HepG2 (cell line): ENCODE measurements around the gene CBLC. TPM values are rescaled to one million over a fixed set of nuclear protein-coding genes. Genes with fewer than 3 reads are reported as not detected.
A peak's percentile ranks its signal among the peaks of the same experiment; 100 is the strongest.

Experiments
- ATAC-seq: fragments of 200-7000 bp; cut with Tn5 transposase; 3 replicates; pipeline ENCODE4 v1.9.1; 2020; ENCODE audit warnings: mild to moderate bottlenecking, moderate library complexity
- BruUV-seq: library from RNA; stranded (reverse); fragments of 400-500 nt; replicated peaks from 2 replicates; lab custom pipeline; 2021; lab: Mats Ljungman, UMichigan
- CTCF ChIA-PET: fragments of 300-600 bp; formaldehyde crosslinking; extraction: SDS; loops from one replicate; lab custom pipeline; 2021; ENCODE audit warnings: low total read pairs, inconsistent platforms, low intra/inter-chr PET ratio; lab: Yijun Ruan, JAX
- POLR2A ChIA-PET: fragments of 350-600 bp; sonication (Branson Sonifier 250); formaldehyde crosslinking; loops from one replicate; lab custom pipeline; 2020; ENCODE audit warnings: antibody characterized with exemption, inconsistent platforms; lab: Yijun Ruan, JAX
- DNase-seq: peaks from one replicate; pipeline ENCODE4 v3.0.0-alpha.2; 2015; ENCODE audit warnings: low spot score
- FAIRE-seq: peaks from 3 replicates; lab custom pipeline; 2011; peaks lifted over from hg19 to GRCh38; lab: Jason Lieb, UNC
- H2AFZ ChIP-seq: one replicate; pipeline ENCODE4 v1.6.1; 2011; ENCODE audit warnings: low read length, inconsistent platforms
- H3K27ac ChIP-seq: fragments of 300-600 bp; 3 replicates; pipeline ENCODE4 v1.8.0; 2011; ENCODE audit warnings: mixed run types, mild to moderate bottlenecking, mixed read lengths, low read length, inconsistent platforms; ENCODE audit not compliant: insufficient read depth; ENCODE audit errors: extremely low read length
- H3K27me3 ChIP-seq, 2 experiments: fragments of 200-600 bp in 1 of 2; 2 replicates in 1 of 2; 3 replicates in 1 of 2; pipeline versions ENCODE4 v1.6.0 to v1.8.0; 2011; ENCODE audit warnings: low read length in 2 of 2, mild to moderate bottlenecking in 2 of 2, moderate library complexity in 2 of 2, inconsistent platforms in 1 of 2; ENCODE audit not compliant: insufficient read depth in 2 of 2, control insufficient read depth in 1 of 2
- H3K36me3 ChIP-seq, 2 experiments: fragments of 200-600 bp in 1 of 2; replicated peaks in 1 of 2; 2 replicates in 1 of 2; 3 replicates in 1 of 2; pipeline versions ENCODE4 v1.5.1 to v1.8.0; 2011; ENCODE audit warnings: low read length in 2 of 2, inconsistent platforms in 1 of 2; ENCODE audit not compliant: insufficient read depth in 2 of 2, control insufficient read depth in 1 of 2
- H3K4me1 ChIP-seq: 2 replicates; pipeline ENCODE4 v1.5.1; 2012; ENCODE audit warnings: low read length, inconsistent platforms; ENCODE audit not compliant: insufficient read depth
- H3K4me2 ChIP-seq: 2 replicates; pipeline ENCODE4 v1.6.0; 2011; ENCODE audit warnings: low read depth, low read length, inconsistent platforms
- H3K4me3 ChIP-seq, 3 experiments: fragments of 200-600 bp in 1 of 3; sonication (generic), shearing (Covaris generic) in 1 of 3; replicated peaks in 1 of 3; 2 replicates each; pipeline ENCODE4 v1.5.1; 2011 to 2016; ENCODE audit warnings: low read length in 3 of 3, inconsistent platforms in 2 of 3, low read depth in 2 of 3, mild to moderate bottlenecking in 2 of 3, control low read depth in 1 of 3, mixed read lengths in 1 of 3; ENCODE audit not compliant: insufficient read depth in 1 of 3
- H3K79me2 ChIP-seq: one replicate; pipeline ENCODE4 v1.6.1; 2011; ENCODE audit warnings: low read length, inconsistent platforms; ENCODE audit not compliant: insufficient read depth
- H3K9ac ChIP-seq: 2 replicates; pipeline ENCODE4 v1.6.0; 2011; ENCODE audit warnings: mild to moderate bottlenecking, low read depth, low read length, inconsistent platforms; ENCODE audit not compliant: insufficient read depth
- H3K9me3 ChIP-seq: 2 replicates; pipeline ENCODE4 v1.5.1; 2012; ENCODE audit warnings: mild to moderate bottlenecking, low read length
- H4K20me1 ChIP-seq: 2 replicates; pipeline ENCODE4 v1.6.0; 2011; ENCODE audit warnings: inconsistent platforms, mild to moderate bottlenecking, low read length, moderate library complexity; ENCODE audit not compliant: insufficient read depth
- KMT2A ChIP-seq: sonication (generic); formaldehyde crosslinking; IDR thresholded peaks from 2 replicates; pipeline ENCODE4 v1.4.0; 2020; ENCODE audit warnings: missing genetic modification reagents
- SALL1 ChIP-seq: sonication (generic); formaldehyde crosslinking; IDR thresholded peaks from 2 replicates; pipeline ENCODE4 v1.8.0; 2022; ENCODE audit warnings: mild to moderate bottlenecking, missing genetic modification reagents
- SNAPC2 ChIP-seq: sonication (generic); formaldehyde crosslinking; IDR thresholded peaks from 2 replicates; pipeline ENCODE4 v1.8.1; 2022; ENCODE audit warnings: mild to moderate bottlenecking, missing genetic modification reagents
- SP140L ChIP-seq: sonication (generic); formaldehyde crosslinking; IDR thresholded peaks from 2 replicates; pipeline ENCODE4 v1.4.0; 2020; ENCODE audit warnings: missing genetic modification reagents, borderline replicate concordance
- TBL1XR1 ChIP-seq: fragments of 150-350 bp; IDR thresholded peaks from 2 replicates; pipeline ENCODE4 v1.6.1; 2014; ENCODE audit warnings: borderline replicate concordance, low read length; ENCODE audit not compliant: partially characterized antibody
- YY1 ChIP-seq: IDR thresholded peaks from 2 replicates; pipeline ENCODE4 v1.6.1; 2011; ENCODE audit warnings: low read length, low read depth, moderate library complexity, mild to moderate bottlenecking; ENCODE audit not compliant: insufficient read depth, insufficient replicate concordance
- ZNF652 ChIP-seq: IDR thresholded peaks from 2 replicates; pipeline ENCODE4 v1.6.1; 2016; ENCODE audit warnings: low read depth, borderline replicate concordance
- ZNF709 ChIP-seq: sonication (generic); formaldehyde crosslinking; IDR thresholded peaks from 2 replicates; pipeline ENCODE4 v1.5.0; 2020; ENCODE audit warnings: mild to moderate bottlenecking, missing genetic modification reagents
- ZNF747 ChIP-seq: sonication (generic); formaldehyde crosslinking; IDR thresholded peaks from 2 replicates; pipeline ENCODE4 v1.8.1; 2023; ENCODE audit warnings: missing genetic modification reagents, mild to moderate bottlenecking, borderline replicate concordance
- WGBS: methylation state at CpG from one replicate; pipeline ENCODE4 v1.1.6; 2017; ENCODE audit warnings: low lambda C conversion rate; 5-methylcytosine and 5-hydroxymethylcytosine counted together
- in situ Hi-C: cut with HindIII; loops from 2 replicates; pipeline ENCODE4 v1.10.0; 2017; ENCODE audit warnings: low pct_unique_long_range_greater_than_20kb; ENCODE audit not compliant: extremely low pct_ligation_motif_present
- intact Hi-C: fragments of 100-400 bp; cut with micrococcal nuclease; formaldehyde crosslinking; loops from one replicate; pipeline ENCODE4 v1.10.0; 2022; ENCODE audit not compliant: unreplicated experiment
- polyA plus RNA-seq, 8 experiments: library from polyadenylated mRNA; depleted of rRNA in 3 of 8; stranded (reverse) in 7 of 8; unstranded in 1 of 8; fragments of >200 nt; fragmentation: Illumina TruSeq in 4 of 8; extraction: Trizol in 4 of 8; gene quantifications; 2 replicates each; pipeline versions ENCODE4 v1.2.1 to v1.2.3, GENCODE V29; 2011 to 2016; ENCODE audit warnings: low read depth in 4 of 8, missing spikeins in 1 of 8, mixed read lengths in 1 of 8; ENCODE audit not compliant: insufficient read depth in 1 of 8
- total RNA-seq, 5 experiments: library from RNA; depleted of rRNA; stranded (reverse); fragments of >200 nt; fragmentation: Illumina TruSeq; extraction: Trizol; gene quantifications; 2 replicates each; pipeline ENCODE4 v1.2.3, GENCODE V29; 2016; ENCODE audit warnings: low read depth in 1 of 5
- TF ChIP-seq, protein P1 (sequence below): sonication (generic); formaldehyde crosslinking; IDR thresholded peaks from 2 replicates; pipeline ENCODE4 v1.5.0; 2020; ENCODE audit warnings: mild to moderate bottlenecking, missing genetic modification reagents, borderline replicate concordance
- TF ChIP-seq, protein P2 (sequence below): sonication (generic); formaldehyde crosslinking; IDR thresholded peaks from 2 replicates; pipeline ENCODE4 v1.4.0; 2020; ENCODE audit warnings: missing genetic modification reagents
- TF ChIP-seq, protein P3 (sequence below): sonication (generic); formaldehyde crosslinking; conservative IDR thresholded peaks from 2 replicates; pipeline ENCODE4 v1.4.0; 2020; ENCODE audit warnings: missing genetic modification reagents

CBLC gene
- total and polyA plus RNA-seq, 2 of the 13 experiments (the other 11 are each of a cell fraction or from before 2014, with no cell fraction given) = 1.8 to 2.6 TPM

DNA sequence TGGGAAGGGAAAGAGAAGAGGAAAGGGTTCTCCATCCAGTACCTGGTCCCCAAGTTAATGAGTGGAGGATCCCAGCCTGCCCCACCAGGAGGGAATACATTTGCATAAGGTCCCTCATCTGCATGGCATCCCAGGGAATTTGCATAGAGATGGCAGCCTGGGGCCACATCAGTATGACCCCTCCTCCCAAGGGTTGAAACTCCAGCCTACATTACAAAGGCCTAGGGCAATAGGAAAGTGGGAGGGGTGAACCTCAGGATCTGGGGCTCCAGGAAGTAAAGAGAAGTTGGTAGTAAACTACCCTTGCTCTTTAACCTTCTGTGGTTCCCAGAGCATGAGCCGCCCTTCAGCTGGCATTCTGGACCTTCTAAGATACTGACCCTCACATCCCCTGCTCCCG is 61.6 kb downstream of the CBLC start:
- H3K27ac ChIP-seq = no peak overlapping the region
- no peak overlapping the region for H3K4me3 ChIP-seq
- ATAC-seq (peak; percentile 22; the same call in 1 of the 3 replicates), DNase-seq (no peak), FAIRE-seq (no peak)
- H3K36me3 ChIP-seq = no peaks in the 10 kb centered on the region
- no peaks in the 10 kb centered on the region for H3K9me3 ChIP-seq
- intact Hi-C loops = no loop called here
- no peaks in the 10 kb centered on the region for H3K79me2 ChIP-seq
- no TSS peak for BruUV-seq
- H3K4me1 ChIP-seq = peaks cover 16% of the 10 kb centered on the region
- peak overlapping the region; percentile 39; the same call in 1 of the 2 replicates for H3K4me2 ChIP-seq
- no peaks in the 10 kb centered on the region for H4K20me1 ChIP-seq
- H3K27me3 ChIP-seq = no peaks in the 10 kb centered on the region
- POLR2A ChIA-PET = no interaction called here
- CTCF ChIA-PET = no interaction called here
- WGBS = 33% methylated on average over 1 of the region's 2 CpGs
- no peak overlapping the region for H2AFZ ChIP-seq
- in situ Hi-C loops = no loop called here
- no peak overlapping the region for H3K9ac ChIP-seq
- TF ChIP-seq TBL1XR1 (no peak), ZNF747 (no peak), SALL1 (no peak), KMT2A (CRISPR knock-in tag) (no peak), YY1 (no peak), ZNF652 (CRISPR knock-in tag) (no peak), SP140L (no peak), SNAPC2 (CRISPR knock-in tag) (no peak), ZNF709 (CRISPR knock-in tag) (no peak)
- TF ChIP-seq, protein P1, sequence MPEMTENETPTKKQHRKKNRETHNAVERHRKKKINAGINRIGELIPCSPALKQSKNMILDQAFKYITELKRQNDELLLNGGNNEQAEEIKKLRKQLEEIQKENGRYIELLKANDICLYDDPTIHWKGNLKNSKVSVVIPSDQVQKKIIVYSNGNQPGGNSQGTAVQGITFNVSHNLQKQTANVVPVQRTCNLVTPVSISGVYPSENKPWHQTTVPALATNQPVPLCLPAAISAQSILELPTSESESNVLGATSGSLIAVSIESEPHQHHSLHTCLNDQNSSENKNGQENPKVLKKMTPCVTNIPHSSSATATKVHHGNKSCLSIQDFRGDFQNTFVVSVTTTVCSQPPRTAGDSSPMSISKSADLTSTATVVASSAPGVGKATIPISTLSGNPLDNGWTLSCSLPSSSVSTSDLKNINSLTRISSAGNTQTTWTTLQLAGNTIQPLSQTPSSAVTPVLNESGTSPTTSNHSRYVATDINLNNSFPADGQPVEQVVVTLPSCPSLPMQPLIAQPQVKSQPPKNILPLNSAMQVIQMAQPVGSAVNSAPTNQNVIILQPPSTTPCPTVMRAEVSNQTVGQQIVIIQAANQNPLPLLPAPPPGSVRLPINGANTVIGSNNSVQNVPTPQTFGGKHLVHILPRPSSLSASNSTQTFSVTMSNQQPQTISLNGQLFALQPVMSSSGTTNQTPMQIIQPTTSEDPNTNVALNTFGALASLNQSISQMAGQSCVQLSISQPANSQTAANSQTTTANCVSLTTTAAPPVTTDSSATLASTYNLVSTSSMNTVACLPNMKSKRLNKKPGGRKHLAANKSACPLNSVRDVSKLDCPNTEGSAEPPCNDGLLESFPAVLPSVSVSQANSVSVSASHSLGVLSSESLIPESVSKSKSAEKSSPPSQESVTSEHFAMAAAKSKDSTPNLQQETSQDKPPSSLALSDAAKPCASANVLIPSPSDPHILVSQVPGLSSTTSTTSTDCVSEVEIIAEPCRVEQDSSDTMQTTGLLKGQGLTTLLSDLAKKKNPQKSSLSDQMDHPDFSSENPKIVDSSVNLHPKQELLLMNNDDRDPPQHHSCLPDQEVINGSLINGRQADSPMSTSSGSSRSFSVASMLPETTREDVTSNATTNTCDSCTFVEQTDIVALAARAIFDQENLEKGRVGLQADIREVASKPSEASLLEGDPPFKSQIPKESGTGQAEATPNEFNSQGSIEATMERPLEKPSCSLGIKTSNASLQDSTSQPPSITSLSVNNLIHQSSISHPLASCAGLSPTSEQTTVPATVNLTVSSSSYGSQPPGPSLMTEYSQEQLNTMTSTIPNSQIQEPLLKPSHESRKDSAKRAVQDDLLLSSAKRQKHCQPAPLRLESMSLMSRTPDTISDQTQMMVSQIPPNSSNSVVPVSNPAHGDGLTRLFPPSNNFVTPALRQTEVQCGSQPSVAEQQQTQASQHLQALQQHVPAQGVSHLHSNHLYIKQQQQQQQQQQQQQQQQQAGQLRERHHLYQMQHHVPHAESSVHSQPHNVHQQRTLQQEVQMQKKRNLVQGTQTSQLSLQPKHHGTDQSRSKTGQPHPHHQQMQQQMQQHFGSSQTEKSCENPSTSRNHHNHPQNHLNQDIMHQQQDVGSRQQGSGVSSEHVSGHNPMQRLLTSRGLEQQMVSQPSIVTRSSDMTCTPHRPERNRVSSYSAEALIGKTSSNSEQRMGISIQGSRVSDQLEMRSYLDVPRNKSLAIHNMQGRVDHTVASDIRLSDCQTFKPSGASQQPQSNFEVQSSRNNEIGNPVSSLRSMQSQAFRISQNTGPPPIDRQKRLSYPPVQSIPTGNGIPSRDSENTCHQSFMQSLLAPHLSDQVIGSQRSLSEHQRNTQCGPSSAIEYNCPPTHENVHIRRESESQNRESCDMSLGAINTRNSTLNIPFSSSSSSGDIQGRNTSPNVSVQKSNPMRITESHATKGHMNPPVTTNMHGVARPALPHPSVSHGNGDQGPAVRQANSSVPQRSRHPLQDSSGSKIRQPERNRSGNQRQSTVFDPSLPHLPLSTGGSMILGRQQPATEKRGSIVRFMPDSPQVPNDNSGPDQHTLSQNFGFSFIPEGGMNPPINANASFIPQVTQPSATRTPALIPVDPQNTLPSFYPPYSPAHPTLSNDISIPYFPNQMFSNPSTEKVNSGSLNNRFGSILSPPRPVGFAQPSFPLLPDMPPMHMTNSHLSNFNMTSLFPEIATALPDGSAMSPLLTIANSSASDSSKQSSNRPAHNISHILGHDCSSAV = no peak
- TF ChIP-seq, protein P2, sequence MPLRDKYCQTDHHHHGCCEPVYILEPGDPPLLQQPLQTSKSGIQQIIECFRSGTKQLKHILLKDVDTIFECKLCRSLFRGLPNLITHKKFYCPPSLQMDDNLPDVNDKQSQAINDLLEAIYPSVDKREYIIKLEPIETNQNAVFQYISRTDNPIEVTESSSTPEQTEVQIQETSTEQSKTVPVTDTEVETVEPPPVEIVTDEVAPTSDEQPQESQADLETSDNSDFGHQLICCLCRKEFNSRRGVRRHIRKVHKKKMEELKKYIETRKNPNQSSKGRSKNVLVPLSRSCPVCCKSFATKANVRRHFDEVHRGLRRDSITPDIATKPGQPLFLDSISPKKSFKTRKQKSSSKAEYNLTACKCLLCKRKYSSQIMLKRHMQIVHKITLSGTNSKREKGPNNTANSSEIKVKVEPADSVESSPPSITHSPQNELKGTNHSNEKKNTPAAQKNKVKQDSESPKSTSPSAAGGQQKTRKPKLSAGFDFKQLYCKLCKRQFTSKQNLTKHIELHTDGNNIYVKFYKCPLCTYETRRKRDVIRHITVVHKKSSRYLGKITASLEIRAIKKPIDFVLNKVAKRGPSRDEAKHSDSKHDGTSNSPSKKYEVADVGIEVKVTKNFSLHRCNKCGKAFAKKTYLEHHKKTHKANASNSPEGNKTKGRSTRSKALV = no peak
- TF ChIP-seq, protein P3, sequence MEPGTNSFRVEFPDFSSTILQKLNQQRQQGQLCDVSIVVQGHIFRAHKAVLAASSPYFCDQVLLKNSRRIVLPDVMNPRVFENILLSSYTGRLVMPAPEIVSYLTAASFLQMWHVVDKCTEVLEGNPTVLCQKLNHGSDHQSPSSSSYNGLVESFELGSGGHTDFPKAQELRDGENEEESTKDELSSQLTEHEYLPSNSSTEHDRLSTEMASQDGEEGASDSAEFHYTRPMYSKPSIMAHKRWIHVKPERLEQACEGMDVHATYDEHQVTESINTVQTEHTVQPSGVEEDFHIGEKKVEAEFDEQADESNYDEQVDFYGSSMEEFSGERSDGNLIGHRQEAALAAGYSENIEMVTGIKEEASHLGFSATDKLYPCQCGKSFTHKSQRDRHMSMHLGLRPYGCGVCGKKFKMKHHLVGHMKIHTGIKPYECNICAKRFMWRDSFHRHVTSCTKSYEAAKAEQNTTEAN (CRISPR knock-in tag) = no peak
